Neural progenitor cell (in vitro differentiated cells): ENCODE results near the gene NRG3. TPM values are rescaled to one million over a fixed set of nuclear protein-coding genes. Genes with fewer than 3 reads are reported as not detected.

Experiments
- DNase-seq: peaks from one replicate; pipeline ENCODE4 v3.0.0-alpha.2; 2016; ENCODE audit warnings: low spot score
- H2AFZ ChIP-seq: fragments of 200-600 bp; sonication (generic); replicated peaks from 2 replicates; pipeline ENCODE4 v1.6.1; 2016; ENCODE audit warnings: antibody characterized with exemption
- H3F3A ChIP-seq: fragments of 200-600 bp; sonication (generic); 2 replicates; pipeline ENCODE4 v1.6.1; 2016; ENCODE audit warnings: antibody characterized with exemption, low read depth
- H3K27ac ChIP-seq: fragments of 200-600 bp; sonication (generic); 2 replicates; pipeline ENCODE4 v1.5.1; 2016; ENCODE audit warnings: mild to moderate bottlenecking
- H3K27me3 ChIP-seq: fragments of 200-600 bp; sonication (generic); 2 replicates; pipeline ENCODE4 v1.6.1; 2016; ENCODE audit warnings: mild to moderate bottlenecking, moderate library complexity
- H3K36me3 ChIP-seq: fragments of 200-600 bp; sonication (generic); 2 replicates; pipeline ENCODE4 v1.5.1; 2016
- H3K4me1 ChIP-seq: fragments of 200-600 bp; sonication (generic); 2 replicates; pipeline ENCODE4 v1.6.1; 2016; ENCODE audit warnings: mixed run types
- H3K4me2 ChIP-seq: fragments of 200-600 bp; sonication (generic); 2 replicates; pipeline ENCODE4 v1.6.1; 2016
- H3K4me3 ChIP-seq: fragments of 200-600 bp; sonication (generic); 2 replicates; pipeline ENCODE4 v1.5.1; 2016
- H3K79me2 ChIP-seq: fragments of 200-600 bp; sonication (generic); 2 replicates; pipeline ENCODE4 v1.6.1; 2016; ENCODE audit warnings: low read depth
- H3K9ac ChIP-seq: fragments of 200-600 bp; sonication (generic); 2 replicates; pipeline ENCODE4 v1.6.1; 2016
- H3K9me3 ChIP-seq: fragments of 200-600 bp; sonication (generic); 2 replicates; pipeline ENCODE4 v1.5.1; 2016; ENCODE audit warnings: low read depth
- H4K20me1 ChIP-seq: fragments of 200-600 bp; sonication (generic); 2 replicates; pipeline ENCODE4 v1.6.1; 2016; ENCODE audit warnings: low read depth
- H3K27ac Mint-ChIP-seq: 3 replicates; pipeline ENCODE4 v1.8.0; 2021; ENCODE audit warnings: mixed read lengths
- H3K27me3 Mint-ChIP-seq: 2 replicates; pipeline ENCODE4 v1.8.0; 2022; ENCODE audit warnings: low read depth, mild to moderate bottlenecking, inconsistent platforms, moderate library complexity, mixed read lengths; ENCODE audit not compliant: insufficient read depth
- H3K36me3 Mint-ChIP-seq: 3 replicates; pipeline ENCODE4 v1.8.0; 2021; ENCODE audit warnings: mixed read lengths
- H3K4me1 Mint-ChIP-seq: 3 replicates; pipeline ENCODE4 v1.8.0; 2021; ENCODE audit warnings: mixed read lengths
- H3K4me3 Mint-ChIP-seq: 3 replicates; pipeline ENCODE4 v1.8.0; 2021; ENCODE audit warnings: mild to moderate bottlenecking, moderate library complexity, mixed read lengths
- H3K9me3 Mint-ChIP-seq: 3 replicates; pipeline ENCODE4 v1.8.0; 2020; ENCODE audit warnings: mixed read lengths
- EZH2 ChIP-seq: fragments of 200-600 bp; sonication (generic); IDR thresholded peaks from 2 replicates; pipeline ENCODE4 v1.6.1; 2017; ENCODE audit warnings: antibody characterized with exemption, mild to moderate bottlenecking, moderate library complexity
- EZH2phosphoT487 ChIP-seq: fragments of 200-600 bp; sonication (generic); IDR thresholded peaks from 2 replicates; pipeline ENCODE4 v1.6.1; 2017; ENCODE audit warnings: antibody characterized with exemption
- total RNA-seq: library from RNA; depleted of rRNA; stranded (reverse); fragments of >200 nt; gene quantifications from 2 replicates; pipeline ENCODE4 v1.2.3, GENCODE V29; 2015; ENCODE audit warnings: low replicate concordance
- TF ChIP-seq, protein P1 (sequence below): fragments of 200-600 bp; sonication (generic); IDR thresholded peaks from 2 replicates; pipeline ENCODE4 v1.5.1; 2017; ENCODE audit warnings: antibody characterized with exemption, mild to moderate bottlenecking

The NRG3 gene
- total RNA-seq, 1 donor from 2014 or later: 1.9 TPM

DNA sequence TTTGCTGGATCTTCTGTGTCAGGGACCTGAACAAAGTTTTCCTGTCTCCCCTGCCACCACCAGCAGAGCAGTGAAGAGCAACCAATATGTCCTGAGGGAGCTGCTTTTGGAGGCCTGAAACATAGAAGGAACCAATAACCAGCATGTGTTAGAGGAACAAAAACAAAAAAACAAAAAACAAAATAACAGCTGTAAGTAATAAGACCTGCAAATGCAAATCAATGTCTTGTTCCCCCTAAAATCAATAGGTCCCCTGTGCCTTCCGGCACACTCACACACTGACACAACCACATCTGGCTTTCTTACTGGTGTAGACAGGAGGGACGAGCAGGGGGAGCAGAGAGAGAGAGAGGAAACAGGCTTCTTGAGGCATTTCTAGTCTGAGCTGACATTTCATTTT lies 94.1 kb downstream of the NRG3 start:
- no peak overlapping the region for H3K4me2 ChIP-seq
- H4K20me1 ChIP-seq: no peaks in the 10 kb centered on the region
- Mint-ChIP-seq H3K4me3 (no peak overlapping the region), H3K36me3 (no peaks in the 10 kb centered on the region), H3K27ac (no peak overlapping the region), H3K27me3 (no peaks in the 10 kb centered on the region), H3K4me1 (no peaks in the 10 kb centered on the region), H3K9me3 (peaks cover 5% of the 10 kb centered on the region)
- no peak overlapping the region for H3K4me3 ChIP-seq
- no peaks in the 10 kb centered on the region for H3F3A ChIP-seq
- H3K36me3 ChIP-seq: no peaks in the 10 kb centered on the region
- no peaks in the 10 kb centered on the region for H3K79me2 ChIP-seq
- no peaks in the 10 kb centered on the region for H3K4me1 ChIP-seq
- no peak for DNase-seq
- no peaks in the 10 kb centered on the region for H3K9me3 ChIP-seq
- no peak overlapping the region for H3K9ac ChIP-seq
- H3K27ac ChIP-seq: no peak overlapping the region
- H2AFZ ChIP-seq: no peak overlapping the region
- TF ChIP-seq EZH2 (no peak), EZH2phosphoT487 (no peak)
- TF ChIP-seq, protein P1, sequence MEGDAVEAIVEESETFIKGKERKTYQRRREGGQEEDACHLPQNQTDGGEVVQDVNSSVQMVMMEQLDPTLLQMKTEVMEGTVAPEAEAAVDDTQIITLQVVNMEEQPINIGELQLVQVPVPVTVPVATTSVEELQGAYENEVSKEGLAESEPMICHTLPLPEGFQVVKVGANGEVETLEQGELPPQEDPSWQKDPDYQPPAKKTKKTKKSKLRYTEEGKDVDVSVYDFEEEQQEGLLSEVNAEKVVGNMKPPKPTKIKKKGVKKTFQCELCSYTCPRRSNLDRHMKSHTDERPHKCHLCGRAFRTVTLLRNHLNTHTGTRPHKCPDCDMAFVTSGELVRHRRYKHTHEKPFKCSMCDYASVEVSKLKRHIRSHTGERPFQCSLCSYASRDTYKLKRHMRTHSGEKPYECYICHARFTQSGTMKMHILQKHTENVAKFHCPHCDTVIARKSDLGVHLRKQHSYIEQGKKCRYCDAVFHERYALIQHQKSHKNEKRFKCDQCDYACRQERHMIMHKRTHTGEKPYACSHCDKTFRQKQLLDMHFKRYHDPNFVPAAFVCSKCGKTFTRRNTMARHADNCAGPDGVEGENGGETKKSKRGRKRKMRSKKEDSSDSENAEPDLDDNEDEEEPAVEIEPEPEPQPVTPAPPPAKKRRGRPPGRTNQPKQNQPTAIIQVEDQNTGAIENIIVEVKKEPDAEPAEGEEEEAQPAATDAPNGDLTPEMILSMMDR: no peak
- H3K27me3 ChIP-seq: no peaks in the 10 kb centered on the region

DNA sequence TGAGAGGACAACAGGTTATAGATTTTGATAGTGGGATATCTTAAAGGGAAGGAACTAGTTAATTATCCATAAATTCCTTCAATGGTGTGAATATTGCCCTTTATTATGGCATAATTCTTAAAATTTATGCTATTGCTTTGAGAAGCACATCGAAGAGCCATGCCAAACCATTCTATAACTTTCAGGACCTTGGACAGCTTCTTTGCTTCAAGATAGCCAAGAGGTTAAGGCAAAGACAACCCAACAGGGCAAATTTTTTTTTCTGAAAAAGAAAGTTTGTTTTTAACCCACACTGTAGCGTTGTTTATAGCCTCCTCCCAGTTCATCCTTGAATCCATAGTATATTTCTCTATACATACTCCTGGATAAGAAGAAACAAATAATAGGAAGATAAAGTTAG lies 103.2 kb downstream of the NRG3 start:
- Mint-ChIP-seq H3K9me3 (no peaks in the 10 kb centered on the region), H3K27ac (no peak overlapping the region), H3K4me3 (no peak overlapping the region), H3K36me3 (no peaks in the 10 kb centered on the region), H3K27me3 (no peaks in the 10 kb centered on the region), H3K4me1 (no peaks in the 10 kb centered on the region)
- Histone ChIP-seq H3K79me2 (no peaks in the 10 kb centered on the region), H3K9ac (no peak overlapping the region), H3F3A (no peaks in the 10 kb centered on the region), H3K36me3 (no peaks in the 10 kb centered on the region), H4K20me1 (peaks cover 4% of the 10 kb centered on the region), H2AFZ (no peak overlapping the region), H3K27me3 (no peaks in the 10 kb centered on the region), H3K4me2 (no peak overlapping the region), H3K27ac (no peak overlapping the region), H3K4me1 (no peaks in the 10 kb centered on the region), H3K9me3 (no peaks in the 10 kb centered on the region), H3K4me3 (no peak overlapping the region)
- TF ChIP-seq, protein P1: no peak
- no peak for TF ChIP-seq EZH2
- TF ChIP-seq EZH2phosphoT487: no peak
- peak; percentile 78 for DNase-seq

DNA sequence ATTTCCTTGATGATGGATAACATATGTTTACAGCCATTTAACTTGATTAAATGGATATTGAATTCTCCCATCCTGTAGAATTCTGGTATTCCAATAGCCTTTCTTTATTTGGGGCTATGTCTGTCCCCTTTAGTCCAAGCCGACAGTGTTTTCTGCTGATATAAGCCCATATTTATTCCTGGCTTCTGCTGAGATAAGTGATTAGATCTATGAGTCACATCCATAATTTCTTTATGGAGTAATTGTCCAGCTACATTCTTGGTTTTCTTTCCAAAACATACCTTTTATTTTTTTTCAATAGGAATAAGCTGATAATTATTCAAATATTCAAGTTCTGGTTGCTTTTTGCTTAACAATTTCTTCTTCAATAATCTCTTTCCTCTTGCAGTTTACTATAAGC lies 106.7 kb downstream of the NRG3 start:
- no peak overlapping the region for H3K27ac ChIP-seq
- no peaks in the 10 kb centered on the region for H3K27me3 ChIP-seq
- no peaks in the 10 kb centered on the region for H3F3A ChIP-seq
- Mint-ChIP-seq H3K27ac (no peak overlapping the region), H3K9me3 (no peaks in the 10 kb centered on the region), H3K4me1 (no peaks in the 10 kb centered on the region), H3K4me3 (no peak overlapping the region), H3K27me3 (no peaks in the 10 kb centered on the region), H3K36me3 (no peaks in the 10 kb centered on the region)
- no peaks in the 10 kb centered on the region for H3K4me1 ChIP-seq
- H3K36me3 ChIP-seq: no peaks in the 10 kb centered on the region
- H2AFZ ChIP-seq: no peak overlapping the region
- no peaks in the 10 kb centered on the region for H3K79me2 ChIP-seq
- no peak overlapping the region for H3K4me2 ChIP-seq
- no peaks in the 10 kb centered on the region for H3K9me3 ChIP-seq
- no peak overlapping the region for H3K9ac ChIP-seq
- no peak for DNase-seq
- no peak for TF ChIP-seq EZH2phosphoT487
- TF ChIP-seq, protein P1: no peak
- no peak for TF ChIP-seq EZH2
- peaks cover 4% of the 10 kb centered on the region for H4K20me1 ChIP-seq
- no peak overlapping the region for H3K4me3 ChIP-seq

DNA sequence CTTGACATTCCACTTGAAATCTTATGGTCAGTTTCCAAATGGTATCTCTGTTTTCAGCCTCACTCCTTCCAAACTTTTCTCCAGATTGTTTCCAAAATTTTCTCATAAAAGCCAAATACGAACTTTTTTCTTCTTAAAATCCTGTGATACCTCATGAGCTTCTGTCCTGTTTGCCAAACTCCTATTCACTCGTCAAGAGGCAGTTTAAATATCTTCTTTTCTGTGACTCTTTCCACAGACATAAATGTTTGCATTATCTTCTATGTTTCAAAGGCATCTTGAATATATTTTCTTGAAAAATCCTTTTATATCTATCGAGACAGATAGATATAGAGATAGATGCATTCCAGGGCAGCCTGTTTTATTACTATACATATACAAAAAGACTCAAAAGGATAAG lies 109.4 kb downstream of the NRG3 start:
- Histone ChIP-seq H3K79me2 (no peaks in the 10 kb centered on the region), H3F3A (no peaks in the 10 kb centered on the region), H3K9ac (no peak overlapping the region), H3K9me3 (no peaks in the 10 kb centered on the region), H4K20me1 (no peaks in the 10 kb centered on the region), H3K4me3 (no peak overlapping the region), H3K36me3 (no peaks in the 10 kb centered on the region), H3K4me1 (no peaks in the 10 kb centered on the region), H3K27ac (no peak overlapping the region), H2AFZ (no peak overlapping the region), H3K4me2 (no peak overlapping the region), H3K27me3 (no peaks in the 10 kb centered on the region)
- H3K4me1 Mint-ChIP-seq: no peaks in the 10 kb centered on the region
- no peak overlapping the region for H3K4me3 Mint-ChIP-seq
- TF ChIP-seq EZH2phosphoT487: no peak
- H3K27ac Mint-ChIP-seq: no peak overlapping the region
- H3K27me3 Mint-ChIP-seq: no peaks in the 10 kb centered on the region
- H3K9me3 Mint-ChIP-seq: no peaks in the 10 kb centered on the region
- H3K36me3 Mint-ChIP-seq: no peaks in the 10 kb centered on the region
- no peak for DNase-seq
